ENCODE measurements around the gene CLDN15.
"Not testable (repeated sequence)": the region's sequence is repeated elsewhere in the genome, so short reads cannot be mapped to it uniquely, and the experiment has no call there.

DNA sequence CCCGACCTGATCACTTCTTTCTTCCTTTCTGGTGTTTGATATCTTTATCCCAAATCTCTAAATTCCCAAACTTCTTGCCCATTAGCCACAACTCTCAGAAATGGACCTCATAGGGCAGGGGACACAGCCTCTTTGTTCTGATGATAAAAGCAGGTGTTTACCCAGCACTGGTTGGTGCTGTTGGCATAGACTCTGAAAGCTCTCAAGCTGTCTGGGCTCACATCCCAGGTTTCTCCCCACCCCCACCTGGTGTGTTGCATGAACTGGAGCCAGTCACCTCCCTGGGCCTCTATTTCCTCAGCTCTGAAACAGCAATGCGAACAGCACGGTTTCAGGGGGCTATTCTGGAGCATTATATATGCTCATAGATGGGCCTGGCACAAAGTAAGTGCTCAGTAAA lies 48.3 kb upstream of the CLDN15 start:
- not testable (repeated sequence) for TF ChIP-seq CTCF, POLR2A, POLR2AphosphoS5 (IDR thresholded peaks at IDR 0.05)
